ENCODE data around the gene ARID5B.

The ARID5B gene

GRCh38 chr10:62050893-62051433, 149.5 kb downstream of the ARID5B start:
- DNase-seq (ENCODE audit: low spot score): no peak

- no peak for DNase-seq (ENCODE audit: low spot score)
Measured at GRCh38 chr10:62052276-62052675, 150.8 kb downstream of the ARID5B start.

GRCh38 chr10:62053860-62054259, 152.4 kb downstream of the ARID5B start:
- no peak for DNase-seq (ENCODE audit: low spot score)

GRCh38 chr10:62054408-62054807, 152.9 kb downstream of the ARID5B start:
- no peak for DNase-seq (ENCODE audit: low spot score)

GRCh38 chr10:62054830-62055229, 153.3 kb downstream of the ARID5B start:
- no peak for DNase-seq (ENCODE audit: low spot score)

- DNase-seq (ENCODE audit: low spot score): no peak
Measured at GRCh38 chr10:62056219-62056618, 154.7 kb downstream of the ARID5B start.

GRCh38 chr10:62056698-62057097, 155.2 kb downstream of the ARID5B start:
- DNase-seq (ENCODE audit: low spot score): no peak

- DNase-seq (ENCODE audit: low spot score): no peak
Measured at GRCh38 chr10:62057359-62057758, 155.9 kb downstream of the ARID5B start.

GRCh38 chr10:62057850-62058249, 156.4 kb downstream of the ARID5B start:
- no peak for DNase-seq (ENCODE audit: low spot score)

GRCh38 chr10:62058476-62058875, 157.0 kb downstream of the ARID5B start:
- DNase-seq (ENCODE audit: low spot score): no peak

GRCh38 chr10:62058896-62059216, 157.4 kb downstream of the ARID5B start:
- no peak for DNase-seq (ENCODE audit: low spot score)

- DNase-seq (ENCODE audit: low spot score): no peak
Measured at GRCh38 chr10:62059217-62059920, 157.9 kb downstream of the ARID5B start.

GRCh38 chr10:62062028-62062427, 160.5 kb downstream of the ARID5B start:
- DNase-seq (ENCODE audit: low spot score): no peak

GRCh38 chr10:62062752-62063512, 161.4 kb downstream of the ARID5B start:
- DNase-seq (ENCODE audit: low spot score): no peak

- DNase-seq (ENCODE audit: low spot score): no peak
Measured at GRCh38 chr10:62063795-62064472, 162.4 kb downstream of the ARID5B start.

GRCh38 chr10:62067560-62067959, 166.1 kb downstream of the ARID5B start:
- DNase-seq (ENCODE audit: low spot score): no peak

GRCh38 chr10:62068464-62068863, 167.0 kb downstream of the ARID5B start:
- no peak for DNase-seq (ENCODE audit: low spot score)

- DNase-seq (ENCODE audit: low spot score): no peak
Measured at GRCh38 chr10:62069452-62070178, 168.1 kb downstream of the ARID5B start.

GRCh38 chr10:62071846-62072281, 170.4 kb downstream of the ARID5B start:
- no peak for DNase-seq (ENCODE audit: low spot score)

- no peak for DNase-seq (ENCODE audit: low spot score)
Measured at GRCh38 chr10:62072901-62073300, 171.4 kb downstream of the ARID5B start.

- DNase-seq (ENCODE audit: low spot score): no peak
Measured at GRCh38 chr10:62073429-62073828, 171.9 kb downstream of the ARID5B start.

- DNase-seq (ENCODE audit: low spot score): no peak
Measured at GRCh38 chr10:62075414-62075813, 173.9 kb downstream of the ARID5B start.

Data from HuH-7.5 (cell line).